Stimulated activated CD8-positive, alpha-beta memory T cell treated with anti-CD3 and anti-CD28 coated beads, Interleukin-12 subunit alpha, Interleukin-12 subunit beta, amount 100 ng/mL, for 24 hours (primary cell): ENCODE data around the gene NSMCE1.

Experiments used
- DNase-seq: peaks from one replicate; pipeline ENCODE4 v3.0.0-alpha.2; 2020; ENCODE audit errors: extremely low read depth

NSMCE1 gene

GRCh38 chr16:27231692-27232060 lies 36.9 kb downstream of the NSMCE1 start:
- no peak for DNase-seq

- no peak for DNase-seq
Observed at GRCh38 chr16:27230562-27231001, 38.0 kb downstream of the NSMCE1 start.

GRCh38 chr16:27229891-27230470 lies 38.6 kb downstream of the NSMCE1 start:
- no peak for DNase-seq

- DNase-seq: no peak
Observed at GRCh38 chr16:27228621-27229501, 39.7 kb downstream of the NSMCE1 start.

GRCh38 chr16:27228045-27228444 lies 40.5 kb downstream of the NSMCE1 start:
- DNase-seq: no peak

GRCh38 chr16:27226976-27227705 lies 41.4 kb downstream of the NSMCE1 start:
- DNase-seq: no peak

GRCh38 chr16:27226476-27226875 lies 42.1 kb downstream of the NSMCE1 start:
- no peak for DNase-seq

- no peak for DNase-seq
Observed at GRCh38 chr16:27225536-27226360, 42.8 kb downstream of the NSMCE1 start.

GRCh38 chr16:27224741-27225300 lies 43.8 kb downstream of the NSMCE1 start:
- DNase-seq: no peak

GRCh38 chr16:27224271-27224737 lies 44.3 kb downstream of the NSMCE1 start:
- no peak for DNase-seq

- no peak for DNase-seq
Observed at GRCh38 chr16:27223701-27224100, 44.9 kb downstream of the NSMCE1 start.

GRCh38 chr16:27223226-27223610 lies 45.4 kb downstream of the NSMCE1 start:
- DNase-seq: no peak

GRCh38 chr16:27222249-27223225 lies 46.0 kb downstream of the NSMCE1 start:
- DNase-seq: no peak

- DNase-seq: no peak
Observed at GRCh38 chr16:27221576-27222248, 46.9 kb downstream of the NSMCE1 start.

- DNase-seq: no peak
Observed at GRCh38 chr16:27220991-27221390, 47.6 kb downstream of the NSMCE1 start.

- DNase-seq: no peak
Observed at GRCh38 chr16:27220527-27220926, 48.0 kb downstream of the NSMCE1 start.

GRCh38 chr16:27220120-27220519 lies 48.5 kb downstream of the NSMCE1 start:
- DNase-seq: no peak

- DNase-seq: no peak
Observed at GRCh38 chr16:27219161-27219560, 49.4 kb downstream of the NSMCE1 start.

- DNase-seq: no peak
Observed at GRCh38 chr16:27218756-27219155, 49.8 kb downstream of the NSMCE1 start.

GRCh38 chr16:27217256-27217655 lies 51.3 kb downstream of the NSMCE1 start:
- DNase-seq: no peak
